ENCODE measurements around the gene COL18A1. TPM values are rescaled to one million over a fixed set of nuclear protein-coding genes. Genes with fewer than 3 reads are reported as not detected.
A peak's percentile ranks its signal among the peaks of the same experiment; 100 is the strongest.

The COL18A1 gene
- total RNA-seq, 1 donor from 2014 or later: 302 TPM

DNA sequence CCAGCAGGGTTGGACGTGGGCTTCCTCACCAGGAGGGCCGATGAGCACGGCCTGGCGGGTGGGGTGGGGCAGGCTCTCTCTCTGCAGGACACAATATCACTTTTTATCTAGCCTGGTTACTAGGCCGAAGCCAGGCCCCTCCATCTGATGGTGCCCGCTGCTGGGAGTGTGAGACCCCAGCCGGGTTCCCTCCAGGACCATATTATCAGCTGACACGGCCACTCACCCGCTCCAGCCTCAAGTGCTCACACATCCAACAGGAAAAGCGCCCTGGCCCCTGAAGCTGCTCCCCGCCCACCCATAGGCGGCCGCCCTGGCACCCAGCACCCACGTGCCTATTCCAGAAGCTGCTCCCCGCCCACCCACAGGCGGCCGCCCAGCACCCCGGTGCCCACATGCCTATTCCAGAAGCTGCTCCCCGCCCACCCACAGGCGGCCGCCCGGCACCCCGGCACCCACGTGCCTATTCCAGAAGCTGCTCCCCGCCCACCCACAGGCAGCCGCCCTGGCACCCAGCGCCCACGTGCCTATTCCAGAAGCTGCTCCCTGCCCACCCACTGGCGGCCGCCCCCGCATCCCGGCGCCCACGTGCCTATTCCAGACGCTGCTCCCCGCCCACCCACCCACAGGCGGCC, 132.3 kb downstream of the COL18A1 start:
- H3K27ac Mint-ChIP-seq: no peak overlapping the region
- peaks cover 20% of the 10 kb centered on the region for H3K4me1 Mint-ChIP-seq
- peaks cover 2% of the 10 kb centered on the region for H3K36me3 Mint-ChIP-seq
- no peaks in the 10 kb centered on the region for H3K9me3 Mint-ChIP-seq
- DNase-seq (ENCODE audit: low spot score in 2 of 2, unreplicated experiment in 2 of 2): peak in 1 of 2 experiments; percentile 8
- no peaks in the 10 kb centered on the region for H3K27me3 Mint-ChIP-seq (ENCODE audit: low read depth)
- TF ChIP-seq, protein P1, sequence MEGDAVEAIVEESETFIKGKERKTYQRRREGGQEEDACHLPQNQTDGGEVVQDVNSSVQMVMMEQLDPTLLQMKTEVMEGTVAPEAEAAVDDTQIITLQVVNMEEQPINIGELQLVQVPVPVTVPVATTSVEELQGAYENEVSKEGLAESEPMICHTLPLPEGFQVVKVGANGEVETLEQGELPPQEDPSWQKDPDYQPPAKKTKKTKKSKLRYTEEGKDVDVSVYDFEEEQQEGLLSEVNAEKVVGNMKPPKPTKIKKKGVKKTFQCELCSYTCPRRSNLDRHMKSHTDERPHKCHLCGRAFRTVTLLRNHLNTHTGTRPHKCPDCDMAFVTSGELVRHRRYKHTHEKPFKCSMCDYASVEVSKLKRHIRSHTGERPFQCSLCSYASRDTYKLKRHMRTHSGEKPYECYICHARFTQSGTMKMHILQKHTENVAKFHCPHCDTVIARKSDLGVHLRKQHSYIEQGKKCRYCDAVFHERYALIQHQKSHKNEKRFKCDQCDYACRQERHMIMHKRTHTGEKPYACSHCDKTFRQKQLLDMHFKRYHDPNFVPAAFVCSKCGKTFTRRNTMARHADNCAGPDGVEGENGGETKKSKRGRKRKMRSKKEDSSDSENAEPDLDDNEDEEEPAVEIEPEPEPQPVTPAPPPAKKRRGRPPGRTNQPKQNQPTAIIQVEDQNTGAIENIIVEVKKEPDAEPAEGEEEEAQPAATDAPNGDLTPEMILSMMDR (IDR thresholded peaks at IDR 0.05; ENCODE audit: unreplicated experiment): no peak
- no peak overlapping the region for H3K4me3 Mint-ChIP-seq

GRCh38 chr21:45537746-45538291, 132.9 kb downstream of the COL18A1 start:
- H3K27me3 Mint-ChIP-seq (ENCODE audit: low read depth): no peaks in the 10 kb centered on the region
- peaks cover 17% of the 10 kb centered on the region for H3K4me1 Mint-ChIP-seq
- no peak overlapping the region for H3K27ac Mint-ChIP-seq
- TF ChIP-seq, protein P1 (IDR thresholded peaks at IDR 0.05; ENCODE audit: unreplicated experiment): no peak
- DNase-seq (ENCODE audit: low spot score in 2 of 2, unreplicated experiment in 2 of 2): peak in 1 of 2 experiments; percentile 8
- no peaks in the 10 kb centered on the region for H3K36me3 Mint-ChIP-seq
- H3K4me3 Mint-ChIP-seq: no peak overlapping the region
- H3K9me3 Mint-ChIP-seq: no peaks in the 10 kb centered on the region

DNA sequence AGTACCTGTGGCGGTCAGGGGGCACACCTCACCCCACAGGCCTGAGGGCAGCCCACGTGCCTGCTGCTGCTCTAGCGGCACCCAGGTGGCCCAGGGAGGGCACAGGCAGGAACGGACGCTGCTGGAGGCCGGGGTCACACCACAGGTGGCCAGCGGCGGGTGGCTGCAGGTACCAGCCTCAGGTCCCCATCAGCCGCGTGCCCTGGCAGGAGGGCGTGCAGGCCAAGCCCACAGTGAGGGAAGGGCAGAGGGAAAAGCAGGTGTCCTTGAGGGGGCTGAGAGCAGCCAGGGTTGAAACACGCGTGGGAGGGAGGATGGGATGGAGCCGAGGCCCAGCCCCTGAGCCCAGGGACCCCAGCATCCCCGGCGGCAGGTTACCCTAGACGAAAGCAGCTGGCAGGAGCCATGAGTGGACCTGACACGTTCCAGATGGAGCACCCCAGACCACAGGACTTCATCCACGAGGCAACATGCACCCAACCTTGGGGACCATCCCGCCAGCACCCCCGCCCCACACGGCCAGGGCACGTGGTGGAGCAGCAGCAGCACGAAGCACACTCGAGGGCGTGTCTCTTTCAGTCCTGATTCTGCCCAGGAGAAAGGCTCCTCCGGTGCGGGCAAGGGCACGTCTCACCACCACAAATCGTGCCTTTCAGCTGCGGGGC, 133.5 kb downstream of the COL18A1 start:
- Mint-ChIP-seq H3K9me3 (no peaks in the 10 kb centered on the region), H3K27me3 (ENCODE audit: low read depth) (no peaks in the 10 kb centered on the region), H3K27ac (no peak overlapping the region), H3K4me1 (peaks cover 20% of the 10 kb centered on the region), H3K4me3 (no peak overlapping the region), H3K36me3 (no peaks in the 10 kb centered on the region)
- peak in 1 of 2 experiments; percentile 17 for DNase-seq (ENCODE audit: low spot score in 2 of 2, unreplicated experiment in 2 of 2)
- TF ChIP-seq, protein P1 (IDR thresholded peaks at IDR 0.05; ENCODE audit: unreplicated experiment): no peak

- no peaks in the 10 kb centered on the region for H3K36me3 Mint-ChIP-seq
- DNase-seq (ENCODE audit: low spot score in 2 of 2, unreplicated experiment in 2 of 2): peak in 1 of 2 experiments; percentile 13
- TF ChIP-seq, protein P1 (IDR thresholded peaks at IDR 0.05; ENCODE audit: unreplicated experiment): no peak
- peaks cover 22% of the 10 kb centered on the region for H3K4me1 Mint-ChIP-seq
- H3K27ac Mint-ChIP-seq: no peak overlapping the region
- no peaks in the 10 kb centered on the region for H3K9me3 Mint-ChIP-seq
- H3K27me3 Mint-ChIP-seq (ENCODE audit: low read depth): no peaks in the 10 kb centered on the region
- no peak overlapping the region for H3K4me3 Mint-ChIP-seq
Measured at GRCh38 chr21:45539046-45539795, 134.3 kb downstream of the COL18A1 start.

DNA sequence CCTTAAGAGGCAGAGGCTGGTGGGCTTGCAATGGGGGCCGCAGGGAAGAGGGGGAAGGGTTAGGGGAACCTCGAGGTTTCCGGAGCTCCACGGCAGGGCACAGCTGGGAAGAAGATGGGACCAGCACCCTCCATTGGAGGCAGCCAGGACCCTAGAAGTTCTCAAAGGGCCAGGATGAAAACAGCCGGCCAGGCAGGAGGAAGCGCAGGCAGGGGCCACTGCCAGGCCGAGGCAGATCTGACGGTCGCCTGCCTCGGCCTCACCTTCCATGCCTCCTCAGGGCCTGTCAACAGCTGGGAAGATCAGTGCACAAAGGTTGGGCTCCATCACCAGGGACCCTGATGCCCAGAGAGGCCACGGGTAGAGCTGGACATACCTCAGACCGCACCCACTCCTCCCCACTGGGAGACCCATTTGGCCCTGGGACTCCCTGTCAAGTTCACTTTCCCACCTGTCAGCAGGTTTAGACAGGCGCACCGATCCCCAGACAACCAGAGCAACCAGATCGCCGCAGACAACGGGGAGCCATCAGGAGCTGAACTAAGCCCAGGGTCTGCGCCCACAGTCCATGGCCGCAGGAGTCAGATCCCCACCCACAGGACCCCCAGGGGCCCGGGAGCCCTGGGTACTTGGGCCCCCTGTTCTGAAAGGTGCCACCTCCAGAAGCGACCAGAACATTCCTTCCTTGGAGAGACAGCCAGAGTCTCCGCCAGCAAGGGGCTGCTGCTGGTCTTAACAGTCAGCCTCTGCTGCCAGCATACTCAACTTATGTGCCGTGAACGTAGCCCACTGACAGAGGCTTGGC, 135.0 kb downstream of the COL18A1 start:
- H3K4me1 Mint-ChIP-seq: peaks cover 17% of the 10 kb centered on the region
- no peaks in the 10 kb centered on the region for H3K9me3 Mint-ChIP-seq
- no peaks in the 10 kb centered on the region for H3K36me3 Mint-ChIP-seq
- TF ChIP-seq, protein P1 (IDR thresholded peaks at IDR 0.05; ENCODE audit: unreplicated experiment): no peak
- H3K27me3 Mint-ChIP-seq (ENCODE audit: low read depth): no peaks in the 10 kb centered on the region
- H3K4me3 Mint-ChIP-seq: peak overlapping the region; percentile 69
- DNase-seq (ENCODE audit: low spot score in 2 of 2, unreplicated experiment in 2 of 2): peak in 1 of 2 experiments; percentile 14
- H3K27ac Mint-ChIP-seq: no peak overlapping the region

Data from mesothelial cell of epicardium (in vitro differentiated cells).